Common myeloid progenitor, CD34-positive (primary cell): Measurements from ENCODE around the gene ADSL.

ENCODE experiments used
- CTCF ChIA-PET: fragments of 350-600 bp; sonication (Branson Sonifier 250); formaldehyde crosslinking; loops from one replicate; lab custom pipeline; 2021; ENCODE audit warnings: antibody characterized with exemption; lab: Charles Lee
- POLR2A ChIA-PET: fragments of 350-600 bp; sonication (Branson Sonifier 250); formaldehyde crosslinking; loops from one replicate; lab custom pipeline; 2021; ENCODE audit warnings: antibody characterized with exemption; lab: Charles Lee
- DNase-seq, 3 donors: peaks; one replicate each; pipeline versions ENCODE4 v3.0.0 to v3.0.0-alpha.2; 2013
- H3K27ac ChIP-seq, 2 experiments: 1 replicate in 1 of 2; 2 replicates in 1 of 2; pipeline ENCODE4 v1.7.0; 2013; ENCODE audit warnings: inconsistent platforms in 2 of 2, low read length in 2 of 2, mild to moderate bottlenecking in 2 of 2, low read depth in 1 of 2, moderate library complexity in 1 of 2; ENCODE audit not compliant: severe bottlenecking in 2 of 2, insufficient read depth in 1 of 2, poor library complexity in 1 of 2
- H3K27me3 ChIP-seq, 5 experiments: replicated peaks in 2 of 5; 1 replicate in 3 of 5; 2 replicates in 2 of 5; pipeline versions ENCODE4 v1.6.1 to v1.7.0; 2013; ENCODE audit warnings: low read length in 4 of 5, mild to moderate bottlenecking in 2 of 5, moderate library complexity in 2 of 5, inconsistent platforms in 1 of 5; ENCODE audit not compliant: insufficient read depth in 5 of 5, control insufficient read depth in 4 of 5
- H3K36me3 ChIP-seq, 4 experiments: 1 replicate in 2 of 4; 2 replicates in 2 of 4; pipeline versions ENCODE4 v1.6.1 to v1.7.0; 2013; ENCODE audit warnings: low read length in 3 of 4, control low read depth in 1 of 4, mild to moderate bottlenecking in 1 of 4; ENCODE audit not compliant: control insufficient read depth in 4 of 4, insufficient read depth in 4 of 4
- H3K4me1 ChIP-seq, 4 experiments: 1 replicate in 3 of 4; 2 replicates in 1 of 4; pipeline versions ENCODE4 v1.6.1 to v1.7.1; 2013; ENCODE audit warnings: low read length in 3 of 4, mild to moderate bottlenecking in 3 of 4, control low read depth in 1 of 4, inconsistent platforms in 1 of 4, moderate library complexity in 1 of 4; ENCODE audit not compliant: control insufficient read depth in 4 of 4, insufficient read depth in 4 of 4; ENCODE audit errors: control extremely low read depth in 1 of 4
- H3K4me3 ChIP-seq, 7 experiments: 1 replicate in 4 of 7; 2 replicates in 3 of 7; pipeline versions ENCODE4 v1.5.1 to v1.7.0; 2013; ENCODE audit warnings: mild to moderate bottlenecking in 7 of 7, low read length in 6 of 7, moderate library complexity in 6 of 7, inconsistent platforms in 2 of 7, low read depth in 2 of 7, control low read depth in 1 of 7; ENCODE audit not compliant: insufficient read depth in 4 of 7, control insufficient read depth in 1 of 7; ENCODE audit errors: extremely low read depth in 1 of 7
- H3K9me3 ChIP-seq, 5 experiments: 1 replicate in 4 of 5; 2 replicates in 1 of 5; pipeline versions ENCODE4 v1.6.1 to v1.7.1; 2013; ENCODE audit warnings: low read length in 4 of 5, mild to moderate bottlenecking in 2 of 5, inconsistent platforms in 1 of 5, low read depth in 1 of 5, moderate library complexity in 1 of 5; ENCODE audit not compliant: control insufficient read depth in 4 of 5, insufficient read depth in 2 of 5; ENCODE audit errors: control extremely low read depth in 1 of 5
- WGBS: methylation state at CpG from one replicate; pipeline ENCODE4 v1.1.5; 2013; ENCODE audit not compliant: insufficient coverage; 5-methylcytosine and 5-hydroxymethylcytosine counted together

The ADSL gene

GRCh38 chr22:40408718-40409612 lies 62.7 kb downstream of the ADSL start:
- H3K4me1 ChIP-seq = no peaks in the 10 kb centered on the region

GRCh38 chr22:40409613-40410113 lies 63.4 kb downstream of the ADSL start:
- DNase-seq = no peak
- Histone ChIP-seq H3K9me3 (no peaks in the 10 kb centered on the region), H3K4me3 (no peak overlapping the region), H3K27ac (no peak overlapping the region), H3K36me3 (peaks cover 11 to 91% (median 67%) of the 10 kb centered on the region in 4 experiments), H3K4me1 (peaks cover 0 to under 1% (median 0%) of the 10 kb centered on the region in 4 experiments), H3K27me3 (no peaks in the 10 kb centered on the region)
- ChIA-PET POLR2A (no interaction called here), CTCF (interaction anchor here (1.0 to 1.8 kb wide), 2 partner anchors 9 to 81 kb away, joined by 3 to 5 read pairs; no protein-coding TSS in a partner anchor)
- 94% methylated on average over 7 of the region's 11 CpGs for WGBS

More at GRCh38 chr22:40408718-40409612, 62.7 kb downstream of the ADSL start:
- Histone ChIP-seq H3K27me3 (no peaks in the 10 kb centered on the region), H3K27ac (no peak overlapping the region), H3K36me3 (peaks cover 11 to 94% (median 70%) of the 10 kb centered on the region in 4 experiments), H3K4me3 (no peak overlapping the region), H3K9me3 (no peaks in the 10 kb centered on the region)
- no peak for DNase-seq
- ChIA-PET CTCF (interaction anchor here (1.0 to 1.8 kb wide), 2 partner anchors 8 to 81 kb away, joined by 3 to 5 read pairs; no protein-coding TSS in a partner anchor), POLR2A (no interaction called here)
- WGBS = 93% methylated on average over 14 of the region's 21 CpGs

- Histone ChIP-seq H3K4me1 (peaks cover 0 to 6% (median 4%) of the 10 kb centered on the region in 4 experiments), H3K27ac (no peak overlapping the region), H3K4me3 (no peak overlapping the region), H3K36me3 (peaks cover 11 to 90% (median 65%) of the 10 kb centered on the region in 4 experiments), H3K9me3 (no peaks in the 10 kb centered on the region), H3K27me3 (no peaks in the 10 kb centered on the region)
- CTCF ChIA-PET = interaction anchor here (1.8 kb wide), 1 partner anchor 10 kb away, joined by 5 read pairs; no protein-coding TSS in a partner anchor
- no peak for DNase-seq
- 92% methylated on average over 8 of the region's 8 CpGs for WGBS
- POLR2A ChIA-PET = interaction anchor here (1.1 kb wide), 1 partner anchor 17 kb away, joined by 3 read pairs; no protein-coding TSS in a partner anchor
These were observed 64.0 kb downstream of the ADSL start for GRCh38 chr22:40410272-40410671.

- ChIA-PET POLR2A (interaction anchor here (1.1 kb wide), 1 partner anchor 17 kb away, joined by 3 read pairs; no protein-coding TSS in a partner anchor), CTCF (interaction anchor here (1.2 kb wide), 1 partner anchor 13 kb away, joined by 4 read pairs; no protein-coding TSS in a partner anchor)
- Histone ChIP-seq H3K36me3 (peaks cover 8 to 83% (median 61%) of the 10 kb centered on the region in 4 experiments), H3K4me1 (peaks cover 0 to 13% (median 10%) of the 10 kb centered on the region in 4 experiments), H3K27ac (no peak overlapping the region), H3K27me3 (no peaks in the 10 kb centered on the region), H3K4me3 (no peak overlapping the region), H3K9me3 (no peaks in the 10 kb centered on the region)
- 98% methylated on average over 10 of the region's 13 CpGs for WGBS
- no peak for DNase-seq
These were observed 64.6 kb downstream of the ADSL start for GRCh38 chr22:40410731-40411505.

- Histone ChIP-seq H3K4me1 (peaks cover 0 to 18% (median 15%) of the 10 kb centered on the region in 4 experiments), H3K9me3 (no peaks in the 10 kb centered on the region), H3K27ac (no peak overlapping the region), H3K27me3 (no peaks in the 10 kb centered on the region), H3K36me3 (peaks cover 8 to 80% (median 62%) of the 10 kb centered on the region in 4 experiments), H3K4me3 (no peak overlapping the region)
- POLR2A ChIA-PET = no interaction called here
- CTCF ChIA-PET = interaction anchor here (1.2 kb wide), 1 partner anchor 12 kb away, joined by 4 read pairs; no protein-coding TSS in a partner anchor
- DNase-seq = no peak
- 98% methylated on average over 5 of the region's 7 CpGs for WGBS
These were observed 65.2 kb downstream of the ADSL start for GRCh38 chr22:40411506-40411861.

GRCh38 chr22:40412441-40412840 lies 66.1 kb downstream of the ADSL start:
- Histone ChIP-seq H3K36me3 (peaks cover 8 to 79% (median 59%) of the 10 kb centered on the region in 4 experiments), H3K27ac (no peak overlapping the region), H3K27me3 (no peaks in the 10 kb centered on the region), H3K9me3 (no peaks in the 10 kb centered on the region), H3K4me3 (no peak overlapping the region), H3K4me1 (peaks cover 0 to 23% (median 16%) of the 10 kb centered on the region in 4 experiments)
- CTCF ChIA-PET = interaction anchor here (1.2 kb wide), 1 partner anchor 11 kb away, joined by 4 read pairs; no protein-coding TSS in a partner anchor
- WGBS = no CpG with 5 or more reads among the region's 2 CpGs
- peak in 1 of 3 donors; percentile 11 for DNase-seq
- POLR2A ChIA-PET = no interaction called here
